GM12878 (cell line): Measurements from ENCODE around the gene SP110. TPM values are rescaled to one million over a fixed set of nuclear protein-coding genes. Genes with fewer than 3 reads are reported as not detected.

Experiments used
- ATAC-seq: fragments of 200-7000 bp; cut with Tn5 transposase; 3 replicates; pipeline ENCODE4 v1.9.1; 2020; ENCODE audit warnings: mild to moderate bottlenecking, moderate library complexity
- BruUV-seq: library from RNA; stranded (reverse); fragments of 400-500 nt; replicated peaks from 2 replicates; lab custom pipeline; 2021; lab: Mats Ljungman, UMichigan
- CTCF ChIA-PET: fragments of 300-600 bp; sonication (Branson Sonifier 250); formaldehyde crosslinking; extraction: SDS; loops from one replicate; lab custom pipeline; 2021; ENCODE audit warnings: inconsistent platforms; lab: Yijun Ruan, JAX
- POLR2A ChIA-PET: fragments of 350-600 bp; formaldehyde crosslinking; extraction: SDS; loops from one replicate; lab custom pipeline; 2021; ENCODE audit warnings: inconsistent platforms; lab: Charles Lee
- RAD21 ChIA-PET: fragments of 300-600 bp; sonication (Branson Sonifier 250); formaldehyde crosslinking; loops from one replicate; lab custom pipeline; 2023; ENCODE audit warnings: antibody characterized with exemption; ENCODE audit not compliant: unreplicated experiment; lab: Charles Lee
- SMC1A ChIA-PET: fragments of 300-600 bp; sonication (Branson Sonifier 250); formaldehyde crosslinking; loops from one replicate; lab custom pipeline; 2023; ENCODE audit not compliant: unreplicated experiment, uncharacterized antibody; lab: Charles Lee
- DNase-seq: peaks from one replicate; pipeline ENCODE4 v3.0.0-alpha.2; 2011; ENCODE audit warnings: low read depth, low spot score
- FAIRE-seq: peaks from 3 replicates; lab custom pipeline; 2011; peaks lifted over from hg19 to GRCh38; lab: Jason Lieb, UNC
- H2AFZ ChIP-seq: 2 replicates; pipeline ENCODE4 v1.6.0; 2011; ENCODE audit warnings: low read depth, low read length, control low read depth; ENCODE audit not compliant: control insufficient read depth
- H3K27ac ChIP-seq: 2 replicates; pipeline ENCODE4 v1.5.1; 2011; ENCODE audit warnings: control low read depth; ENCODE audit not compliant: control insufficient read depth, insufficient read depth
- H3K27me3 ChIP-seq, 2 experiments: replicated peaks in 1 of 2; 2 replicates each; pipeline versions ENCODE4 v1.6.0 to v1.6.1; 2011; ENCODE audit warnings: low read length in 1 of 2; ENCODE audit not compliant: control insufficient read depth in 2 of 2, insufficient read depth in 2 of 2
- H3K36me3 ChIP-seq, 2 experiments: 2 replicates each; pipeline ENCODE4 v1.5.1; 2011; ENCODE audit warnings: low read length in 1 of 2; ENCODE audit not compliant: control insufficient read depth in 2 of 2, insufficient read depth in 2 of 2
- H3K4me1 ChIP-seq: 2 replicates; pipeline ENCODE4 v1.6.1; 2011; ENCODE audit warnings: mild to moderate bottlenecking, low read length, moderate library complexity, mixed read lengths; ENCODE audit not compliant: control insufficient read depth, insufficient read depth
- H3K4me2 ChIP-seq: 2 replicates; pipeline ENCODE4 v1.6.0; 2011; ENCODE audit warnings: control low read depth; ENCODE audit not compliant: control insufficient read depth, insufficient read depth
- H3K4me3 ChIP-seq: fragments of 200-600 bp; sonication (generic); 2 replicates; pipeline ENCODE4 v1.5.1; 2016
- H3K79me2 ChIP-seq: 2 replicates; pipeline ENCODE4 v1.6.0; 2011; ENCODE audit warnings: low read length; ENCODE audit not compliant: control insufficient read depth, insufficient read depth
- H3K9ac ChIP-seq: 2 replicates; pipeline ENCODE4 v1.8.0; 2011; ENCODE audit warnings: low read length, control low read depth, mixed read lengths; ENCODE audit not compliant: control insufficient read depth, insufficient read depth
- H3K9me3 ChIP-seq: replicated peaks from 3 replicates; pipeline ENCODE4 v1.5.1; 2011; ENCODE audit warnings: mild to moderate bottlenecking, low read length; ENCODE audit not compliant: control insufficient read depth, insufficient read depth
- H4K20me1 ChIP-seq: 2 replicates; pipeline ENCODE4 v1.6.0; 2011; ENCODE audit not compliant: control insufficient read depth, insufficient read depth
- CHD2 ChIP-seq: IDR thresholded peaks from 2 replicates; pipeline ENCODE4 v1.6.1; 2011; ENCODE audit warnings: low read depth, low read length, improper control_type of control experiment, borderline replicate concordance
- ELK1 ChIP-seq: IDR thresholded peaks from 2 replicates; pipeline ENCODE4 v1.6.1; 2012; ENCODE audit warnings: low read depth, low read length, improper control_type of control experiment
- HDGF ChIP-seq: fragments of 450-650 bp; IDR thresholded peaks from 2 replicates; pipeline ENCODE4 v1.6.1; 2016; ENCODE audit warnings: antibody characterized with exemption
- IRF5 ChIP-seq: fragments of 450-650 bp; IDR thresholded peaks from 2 replicates; pipeline ENCODE4 v1.6.1; 2017; ENCODE audit warnings: borderline replicate concordance
- LARP7 ChIP-seq: fragments of 450-650 bp; IDR thresholded peaks from 2 replicates; pipeline ENCODE4 v1.6.1; 2017; ENCODE audit warnings: mild to moderate bottlenecking
- MAX ChIP-seq: IDR thresholded peaks from 2 replicates; pipeline ENCODE4 v1.6.1; 2012; ENCODE audit warnings: low read depth, low read length, improper control_type of control experiment
- NFXL1 ChIP-seq: fragments of 450-650 bp; IDR thresholded peaks from 2 replicates; pipeline ENCODE4 v1.6.1; 2017; ENCODE audit warnings: antibody characterized with exemption, mild to moderate bottlenecking, borderline replicate concordance
- PBX3 ChIP-seq: IDR thresholded peaks from 2 replicates; pipeline ENCODE4 v1.6.1; 2011; ENCODE audit warnings: mild to moderate bottlenecking, low read depth, low read length, moderate library complexity; ENCODE audit not compliant: insufficient replicate concordance
- REST ChIP-seq: IDR thresholded peaks from 2 replicates; pipeline ENCODE4 v1.6.1; 2012; ENCODE audit warnings: mild to moderate bottlenecking, low read depth, low read length
- SPI1 ChIP-seq: IDR thresholded peaks from 2 replicates; pipeline ENCODE4 v1.6.1; 2011; ENCODE audit warnings: low read depth, mild to moderate bottlenecking, low read length, moderate library complexity, borderline replicate concordance; ENCODE audit not compliant: insufficient read depth
- SREBF1 ChIP-seq: IDR thresholded peaks from 2 replicates; pipeline ENCODE4 v1.6.1; 2012; ENCODE audit warnings: mild to moderate bottlenecking, low read length
- TARDBP ChIP-seq: IDR thresholded peaks from 2 replicates; pipeline ENCODE4 v1.6.1; 2016; ENCODE audit warnings: borderline replicate concordance
- YY1 ChIP-seq: IDR thresholded peaks from 2 replicates; pipeline ENCODE4 v1.6.1; 2011; ENCODE audit warnings: low read depth, mild to moderate bottlenecking, low read length
- WGBS: methylation state at CpG from one replicate; pipeline ENCODE4 v1.1.6; 2016; ENCODE audit warnings: low lambda C conversion rate; ENCODE audit not compliant: insufficient replicate concordance, insufficient coverage; ENCODE audit errors: missing lambda C conversion rate; 5-methylcytosine and 5-hydroxymethylcytosine counted together
- in situ Hi-C: fragments of 300-500 bp; cut with MboI; formaldehyde crosslinking; loops from 9 replicates; pipeline ENCODE4 v1.14.3; 2018; ENCODE audit warnings: mixed read lengths
- intact Hi-C: fragments of 100-400 bp; cut with micrococcal nuclease; formaldehyde crosslinking; loops from one replicate; pipeline ENCODE4 v1.14.2; 2022; ENCODE audit not compliant: unreplicated experiment
- polyA plus RNA-seq, 11 experiments: library from polyadenylated mRNA; depleted of rRNA in 4 of 11; unstranded in 6 of 11; stranded (reverse) in 5 of 11; fragments of >200 nt; fragmentation: Nextera tagmentation in 4 of 11; fragmentation: Illumina TruSeq in 1 of 11; extraction: Ambion mirVana in 4 of 11; extraction: Trizol in 1 of 11; gene quantifications; 1 replicate in 1 of 11; 2 replicates in 10 of 11; pipeline versions ENCODE4 v1.2.1 to v1.2.3, GENCODE V29; 2011 to 2016; ENCODE audit warnings: inconsistent platforms in 2 of 11, missing spikeins in 2 of 11, low read depth in 1 of 11
- total RNA-seq, 4 experiments: library from RNA; depleted of rRNA in 3 of 4; stranded (reverse); fragments of >200 nt in 3 of 4; fragmentation: Illumina TruSeq in 1 of 4; extraction: Trizol in 1 of 4; gene quantifications; 2 replicates each; pipeline versions ENCODE4 v1.2.1 to v1.2.3, GENCODE V29; 2013 to 2021

SP110 gene
- total and polyA plus RNA-seq, 10 of the 15 experiments (the other 5 are each of a cell fraction or from before 2014, with no cell fraction given): 81.2 to 149 (median 100) TPM

GRCh38 chr2:230244211-230244610, 24.4 kb upstream of the SP110 start:
- ChIA-PET POLR2A (no interaction called here), RAD21 (interaction anchor here (0.6 to 1.1 kb wide), 2 partner anchors 11 to 49 kb away, joined by 3 to 4 read pairs; no protein-coding TSS in a partner anchor), SMC1A (interaction anchor here (0.9 to 1.5 kb wide), 3 partner anchors 9 to 13 kb away, joined by 3 to 4 read pairs (median 3); no protein-coding TSS in a partner anchor), CTCF (interaction anchor here (0.7 kb wide), 1 partner anchor 16 kb away, joined by 3 read pairs; no protein-coding TSS in a partner anchor)
- intact Hi-C loops: no loop called here
- Histone ChIP-seq H3K27ac (no peak overlapping the region), H3K36me3 (peaks cover 1 to 15% of the 10 kb centered on the region in 2 experiments), H3K27me3 (no peaks in the 10 kb centered on the region), H3K9ac (no peak overlapping the region), H3K4me1 (no peaks in the 10 kb centered on the region), H3K9me3 (no peaks in the 10 kb centered on the region), H4K20me1 (no peaks in the 10 kb centered on the region), H2AFZ (no peak overlapping the region), H3K4me2 (no peak overlapping the region), H3K79me2 (no peaks in the 10 kb centered on the region), H3K4me3 (no peak overlapping the region)
- ATAC-seq: no peak
- no peak for FAIRE-seq
- 93% methylated on average over 2 of the region's 2 CpGs for WGBS
- TF ChIP-seq TARDBP: no peak
- no peak for TF ChIP-seq CHD2
- TF ChIP-seq MAX: no peak
- TF ChIP-seq PBX3: no peak
- TF ChIP-seq YY1: no peak
- TF ChIP-seq SREBF1: no peak
- no peak for TF ChIP-seq HDGF
- no peak for TF ChIP-seq NFXL1
- TF ChIP-seq ELK1: no peak
- TF ChIP-seq SPI1: no peak
- no peak for TF ChIP-seq IRF5
- TF ChIP-seq LARP7: no peak
- TF ChIP-seq REST: no peak
- no TSS peak for BruUV-seq
- in situ Hi-C loops: no loop called here
- DNase-seq: no peak
